Heart left ventricle (tissue), 13 donors: ENCODE data around the gene CUBN.
A peak's percentile ranks its signal among the peaks of the same experiment; 100 is the strongest.

ENCODE experiments used
- POLR2A ChIP-seq, 2 donors: fragments of 450-650 bp; IDR thresholded peaks; one replicate each; pipeline ENCODE4 v1.6.1; 2017; ENCODE audit warnings: antibody characterized with exemption in 2 of 2, mild to moderate bottlenecking in 2 of 2, moderate library complexity in 2 of 2
- TF ChIP-seq, protein P1 (sequence below), 12 donors: fragments of 200-600 bp; sonication (generic) in 4 of 12; IDR thresholded peaks; one replicate each; pipeline versions ENCODE4 v1.5.0 to v1.8.0; 2018 to 2022; ENCODE audit warnings: antibody characterized with exemption in 12 of 12, mild to moderate bottlenecking in 5 of 12
- donor health status: ischemic (EF 13 %, LVEDD 7.1; RV severe dilation, severe dysfunction).
- donor health status: DM: no; HTN: yes; CAD: no.
- donor health status: DM: no; HTN: no; CAD: no.
- donor health status: ischemic (EF 25% LVEDD 6.9; RV normal size, moderate dysfunction).
- donor health status: ischemic (EF 25% LVEDD 5.7; RV mildly dilated, moderate dysfunction).
- donor health status: ischemic (EF 35%, LVEDD 5.7; RV mildly dilated, moderate dysfunction).
- donor health status: nonischemic (EF 11% LVEDD 7.7; RV severe dilation, severe dysfunction).
- donor health status: DM: yes; HTN: yes; CAD: no.
- donor health status: PGD.
- donor health status: ischemic (EF 29% LVEDD 5.4; RV normal size, mild dysfunction).
- donor health status: nonischemic (EF 23%, LVEDD 6.1; RV moderate dilation, normal function).

DNA sequence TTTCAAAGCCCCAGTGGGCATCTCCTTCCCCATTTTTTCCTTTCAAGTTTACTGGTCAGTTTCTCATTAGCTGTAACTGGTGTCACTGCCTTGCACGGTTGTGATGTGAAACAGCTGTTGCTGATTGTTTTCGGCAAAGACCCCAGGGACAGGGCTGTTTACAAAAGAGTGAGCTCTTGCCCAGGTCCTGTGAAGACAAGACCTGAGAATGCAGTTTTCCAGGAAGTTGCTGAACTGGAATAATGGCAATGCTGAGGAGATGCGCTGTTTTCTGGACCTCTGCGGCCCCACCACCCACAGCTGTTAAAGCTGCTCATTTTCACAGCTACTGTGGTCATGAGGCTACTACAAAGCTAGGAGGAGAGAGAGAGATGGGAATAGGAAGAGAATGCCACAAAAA is 195.8 kb downstream of the CUBN start:
- TF ChIP-seq POLR2A (IDR thresholded peaks at IDR 0.05): no peak
- TF ChIP-seq, protein P1, sequence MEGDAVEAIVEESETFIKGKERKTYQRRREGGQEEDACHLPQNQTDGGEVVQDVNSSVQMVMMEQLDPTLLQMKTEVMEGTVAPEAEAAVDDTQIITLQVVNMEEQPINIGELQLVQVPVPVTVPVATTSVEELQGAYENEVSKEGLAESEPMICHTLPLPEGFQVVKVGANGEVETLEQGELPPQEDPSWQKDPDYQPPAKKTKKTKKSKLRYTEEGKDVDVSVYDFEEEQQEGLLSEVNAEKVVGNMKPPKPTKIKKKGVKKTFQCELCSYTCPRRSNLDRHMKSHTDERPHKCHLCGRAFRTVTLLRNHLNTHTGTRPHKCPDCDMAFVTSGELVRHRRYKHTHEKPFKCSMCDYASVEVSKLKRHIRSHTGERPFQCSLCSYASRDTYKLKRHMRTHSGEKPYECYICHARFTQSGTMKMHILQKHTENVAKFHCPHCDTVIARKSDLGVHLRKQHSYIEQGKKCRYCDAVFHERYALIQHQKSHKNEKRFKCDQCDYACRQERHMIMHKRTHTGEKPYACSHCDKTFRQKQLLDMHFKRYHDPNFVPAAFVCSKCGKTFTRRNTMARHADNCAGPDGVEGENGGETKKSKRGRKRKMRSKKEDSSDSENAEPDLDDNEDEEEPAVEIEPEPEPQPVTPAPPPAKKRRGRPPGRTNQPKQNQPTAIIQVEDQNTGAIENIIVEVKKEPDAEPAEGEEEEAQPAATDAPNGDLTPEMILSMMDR (IDR thresholded peaks at IDR 0.05): peak in 1 of 12 donors; percentile 16
